8988T (cell line): ENCODE results near the gene BMERB1.
A peak's percentile ranks its signal among the peaks of the same experiment; 100 is the strongest.
"Not testable (repeated sequence)": the region's sequence is repeated elsewhere in the genome, so short reads cannot be mapped to it uniquely, and the experiment has no call there.

Experiments
- DNase-seq: peaks from one replicate; pipeline ENCODE4 v3.0.0; 2011

The BMERB1 gene

DNA sequence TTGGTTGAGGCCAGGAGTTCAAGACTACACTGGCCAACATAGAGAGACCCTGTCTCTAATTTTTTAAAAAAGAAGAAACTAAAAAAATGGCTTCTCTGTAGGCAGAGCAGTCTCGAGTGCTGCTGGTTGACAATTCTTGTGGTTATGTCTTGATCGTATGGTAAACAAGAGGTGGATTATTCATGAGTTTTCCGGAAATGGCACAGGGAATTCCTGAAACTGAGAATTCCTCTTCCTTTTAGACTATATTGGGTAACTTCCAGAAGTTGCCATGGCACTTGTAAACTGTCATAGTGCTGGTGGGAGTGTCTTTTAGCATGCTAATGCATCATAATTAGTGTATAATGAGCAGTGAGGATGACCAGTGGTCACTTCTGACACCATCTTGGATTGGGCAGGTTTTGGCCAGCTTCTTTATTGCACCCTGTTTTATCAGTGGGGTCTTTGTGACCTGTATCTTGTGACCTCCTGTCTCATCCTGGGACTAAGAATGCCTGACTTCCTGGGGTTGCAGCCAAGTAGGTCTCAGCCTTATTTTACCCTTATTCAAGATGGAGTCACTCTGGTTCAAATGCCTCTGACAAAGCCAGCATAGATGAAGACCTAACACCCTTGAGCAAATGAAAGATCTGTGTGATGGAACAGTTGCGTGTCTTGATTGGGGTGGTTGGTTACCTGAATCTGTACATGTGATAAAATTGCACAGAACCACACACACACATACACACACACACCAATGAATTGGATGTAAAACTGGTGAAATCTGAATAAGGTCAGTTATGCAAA lies 30.2 kb downstream of the BMERB1 start:
- no peak for DNase-seq

DNA sequence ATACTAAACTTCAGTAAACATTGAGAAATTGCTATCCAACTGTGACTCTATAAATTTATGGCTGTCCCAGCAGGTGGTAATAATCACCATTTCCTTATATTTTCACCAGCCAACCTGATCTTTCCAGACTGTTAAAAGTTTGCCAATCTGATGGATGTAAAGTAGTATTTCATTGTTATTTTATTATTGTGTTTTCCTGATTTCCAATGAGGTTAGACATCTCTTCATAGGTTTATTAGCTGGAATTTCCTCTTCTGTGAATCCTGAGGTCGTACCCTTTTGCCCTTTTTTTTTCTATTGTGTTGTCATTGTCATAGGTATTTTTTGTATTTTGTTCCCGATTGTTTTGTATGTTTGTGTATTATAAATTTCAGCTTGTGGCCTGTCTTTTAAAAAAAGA lies 31.7 kb downstream of the BMERB1 start:
- no peak for DNase-seq

DNA sequence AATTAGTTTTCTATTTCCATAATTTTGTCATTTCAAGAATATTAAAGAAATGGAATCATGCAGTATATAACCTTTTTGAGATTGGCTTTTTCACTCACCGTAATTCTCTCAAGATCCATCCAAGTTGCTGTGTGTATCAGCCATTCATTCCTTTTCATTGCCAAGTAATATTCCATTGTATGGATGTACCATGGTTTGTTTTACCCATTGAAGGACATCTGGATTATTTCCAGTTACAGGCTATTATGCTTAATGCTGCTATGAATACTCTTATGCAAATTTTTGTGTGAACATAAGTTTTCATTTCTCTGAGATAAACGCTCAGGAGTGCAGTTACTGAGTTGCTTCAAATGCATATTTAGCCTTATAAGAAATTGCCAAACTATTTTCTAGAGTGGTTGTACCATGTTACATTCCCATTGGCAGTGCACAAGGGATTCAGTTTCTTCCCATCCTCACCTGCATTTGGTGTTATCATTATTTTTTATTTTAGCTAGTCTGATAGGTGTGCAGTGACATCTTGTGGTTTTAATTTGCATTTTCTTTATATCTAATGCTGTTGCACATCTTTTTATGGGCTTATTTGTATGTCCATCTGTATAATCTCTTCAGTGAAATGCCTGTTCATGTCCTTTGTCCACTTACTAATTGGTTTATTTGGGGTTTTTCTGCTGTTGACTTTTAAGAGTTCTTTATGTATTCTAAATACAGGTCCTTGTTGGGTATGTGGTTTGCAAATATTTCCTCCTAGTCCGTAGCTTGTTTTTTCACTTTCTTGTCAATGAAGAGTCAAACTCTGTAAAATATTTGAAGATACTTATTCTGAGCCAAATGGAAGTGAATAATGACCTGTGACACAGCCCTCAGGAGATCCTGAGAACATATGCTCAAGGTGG lies 32.7 kb downstream of the BMERB1 start:
- no peak for DNase-seq

DNA sequence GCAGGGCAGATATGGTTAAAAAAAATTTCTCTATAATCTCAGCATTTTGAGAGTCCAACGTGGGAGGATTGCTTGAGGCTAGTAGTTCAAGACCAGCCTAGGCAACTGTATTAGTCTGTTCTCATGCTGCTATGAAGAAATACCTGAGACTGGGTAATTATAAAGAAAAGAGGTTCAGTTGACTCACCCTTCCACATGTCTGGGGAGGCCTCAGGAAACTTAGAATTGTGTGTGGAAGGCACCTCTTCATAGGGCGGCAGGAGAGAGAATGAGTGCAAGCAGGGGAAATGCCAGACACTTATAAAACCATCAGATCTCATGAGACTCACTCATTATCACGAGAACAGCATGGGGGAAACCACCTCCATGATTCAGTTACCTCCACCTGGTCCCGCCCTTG lies 42.6 kb downstream of the BMERB1 start:
- not testable (repeated sequence) for DNase-seq

DNA sequence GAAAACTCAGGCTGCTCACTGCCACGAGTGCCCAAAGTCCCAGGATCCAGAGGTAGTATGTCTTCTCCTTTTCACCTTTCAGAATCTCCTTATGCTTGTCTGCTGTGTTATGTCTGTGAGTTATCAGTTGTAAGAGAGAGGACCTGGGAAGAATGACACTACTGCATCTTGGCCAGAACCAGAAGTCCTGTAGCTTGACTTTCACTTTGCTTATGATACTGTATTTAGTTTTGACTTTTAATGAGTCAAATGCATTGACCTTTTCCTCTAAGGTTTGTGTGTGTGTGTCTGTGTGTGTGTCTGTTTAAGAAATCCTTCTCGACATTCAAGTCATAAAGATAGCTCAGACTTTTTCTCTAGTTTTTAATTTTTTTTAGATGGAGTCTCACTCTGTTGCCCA lies 43.4 kb downstream of the BMERB1 start:
- no peak for DNase-seq

DNA sequence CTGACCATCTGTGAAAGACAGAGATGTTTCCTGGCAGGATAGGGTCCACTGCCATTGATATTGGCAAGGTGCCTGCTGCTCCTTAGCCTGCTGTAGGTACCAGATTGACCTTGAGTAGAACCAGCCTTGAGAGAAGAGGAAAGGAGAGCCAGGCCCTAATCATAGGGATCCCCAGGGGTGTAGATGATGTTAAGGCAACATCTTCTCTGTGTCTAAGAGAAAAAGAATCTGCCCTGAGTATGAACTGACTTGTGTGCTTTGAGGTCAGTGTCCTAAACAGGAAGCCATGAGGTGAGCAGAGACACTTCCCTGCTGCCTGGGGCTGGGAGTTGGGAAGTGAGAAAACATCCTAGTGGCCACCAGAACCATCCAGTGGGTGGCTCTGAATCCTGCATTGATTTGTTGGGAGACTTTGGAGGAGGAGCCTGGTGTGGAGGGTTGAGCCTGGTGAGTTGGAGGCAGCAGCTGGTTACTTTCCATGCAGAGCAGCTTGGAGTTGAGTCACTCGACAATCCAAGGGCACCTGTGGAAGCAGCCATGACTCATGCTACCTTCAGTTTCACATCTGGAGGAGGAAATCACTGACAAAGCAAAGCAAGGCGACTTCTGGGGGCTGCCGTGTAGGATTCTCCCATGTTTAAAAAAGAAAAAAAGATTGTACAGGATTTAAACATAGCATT lies 47.8 kb downstream of the BMERB1 start:
- peak; percentile 49 for DNase-seq

DNA sequence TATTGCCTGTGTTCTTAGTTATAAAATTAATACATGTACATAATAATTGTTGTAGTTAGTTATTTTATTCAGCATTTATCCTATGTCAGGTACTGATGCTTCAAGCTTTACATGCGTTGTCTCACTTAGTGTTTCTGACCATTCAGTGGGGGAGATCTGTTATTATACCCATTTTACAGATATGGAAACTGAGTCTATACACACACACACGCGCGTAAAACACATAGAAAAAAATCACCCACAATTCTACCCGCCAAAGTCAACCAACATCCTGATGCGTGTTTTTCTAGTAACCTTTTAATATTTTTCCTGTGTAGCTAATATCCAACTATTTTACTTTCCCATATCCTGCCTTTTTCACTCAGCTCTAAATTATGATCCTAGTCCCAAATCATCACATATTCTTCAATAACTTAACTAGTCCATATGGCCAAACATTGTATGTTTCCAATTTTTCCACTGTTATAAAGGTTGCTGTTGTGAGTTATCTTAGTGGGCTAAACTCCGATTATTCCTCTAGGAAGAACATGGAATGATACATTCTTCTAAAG lies 48.4 kb downstream of the BMERB1 start:
- no peak for DNase-seq

DNA sequence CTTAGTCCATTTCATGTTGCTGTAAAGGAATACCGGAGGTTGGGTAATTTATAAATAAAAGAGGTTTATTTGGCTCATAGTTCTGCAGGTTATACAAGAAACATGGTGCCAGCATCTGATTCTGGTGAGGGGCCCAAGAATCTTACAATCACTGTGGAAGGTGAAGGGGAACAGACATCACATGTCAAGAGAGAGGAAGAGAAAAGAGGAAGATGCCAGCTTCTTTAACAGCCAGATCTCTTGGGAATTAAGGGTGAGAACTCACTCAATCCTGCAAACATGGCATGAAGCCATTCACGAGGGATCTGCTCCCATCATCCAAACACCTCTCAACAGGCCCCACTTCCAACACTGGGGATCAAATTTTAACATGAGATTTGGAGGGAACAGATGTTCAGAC lies 49.5 kb downstream of the BMERB1 start:
- DNase-seq, result no peak

DNA sequence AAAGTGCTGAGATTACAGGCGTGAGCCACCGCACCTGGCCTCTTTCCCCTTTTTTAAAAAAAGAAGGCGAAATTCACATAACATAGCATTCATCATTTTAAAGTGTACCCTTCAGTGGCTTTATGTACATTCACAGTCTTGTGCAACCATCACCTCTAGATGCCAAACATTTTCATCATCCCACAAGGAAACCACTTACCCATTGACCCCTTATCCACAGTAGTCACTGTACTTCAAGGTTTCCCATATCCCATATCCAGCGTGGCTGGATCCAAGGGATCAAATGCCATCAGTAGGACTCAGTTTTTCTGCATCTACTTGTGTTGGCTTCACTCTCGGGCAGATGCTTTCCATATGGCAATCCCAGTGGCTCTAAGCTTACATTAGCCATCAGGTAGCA lies 50.3 kb downstream of the BMERB1 start:
- no peak for DNase-seq

DNA sequence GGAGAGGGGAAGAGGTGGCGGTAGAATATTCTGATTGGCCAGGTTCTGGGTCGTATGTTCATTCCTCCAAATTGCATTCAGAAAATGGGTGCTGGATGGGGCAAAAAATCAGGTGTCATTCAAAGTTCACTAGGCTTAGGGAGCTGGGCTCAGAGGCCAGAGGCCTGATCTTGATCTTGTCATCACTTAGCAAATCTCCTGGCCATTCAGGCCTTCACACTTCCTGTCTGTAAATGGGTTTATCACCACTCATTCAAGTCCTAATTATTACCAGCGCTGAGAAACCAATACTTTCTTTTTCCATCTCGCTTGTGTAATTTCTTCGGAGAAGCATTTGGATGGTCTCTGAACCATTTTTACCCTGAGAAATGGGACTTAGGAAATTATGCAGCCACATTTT lies 50.8 kb downstream of the BMERB1 start:
- no peak for DNase-seq

DNA sequence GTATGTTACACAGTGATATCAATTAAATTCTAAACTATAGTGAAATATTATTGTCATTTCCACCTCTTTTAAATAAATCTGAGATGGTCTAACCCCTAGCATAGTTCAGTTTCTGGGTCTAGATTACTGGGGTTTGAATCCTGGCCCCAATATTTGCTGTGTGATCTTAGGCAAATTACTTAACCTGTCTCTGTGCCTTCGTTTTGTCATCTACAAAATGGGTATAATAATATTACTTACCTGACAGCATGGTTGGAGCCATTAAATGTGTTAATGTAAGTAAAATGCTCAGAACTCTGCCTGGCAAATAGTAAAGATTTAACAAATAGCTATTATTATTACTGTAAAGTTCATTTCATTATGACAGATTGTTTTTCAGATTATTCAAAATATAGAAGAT lies 52.3 kb downstream of the BMERB1 start:
- DNase-seq, result no peak

DNA sequence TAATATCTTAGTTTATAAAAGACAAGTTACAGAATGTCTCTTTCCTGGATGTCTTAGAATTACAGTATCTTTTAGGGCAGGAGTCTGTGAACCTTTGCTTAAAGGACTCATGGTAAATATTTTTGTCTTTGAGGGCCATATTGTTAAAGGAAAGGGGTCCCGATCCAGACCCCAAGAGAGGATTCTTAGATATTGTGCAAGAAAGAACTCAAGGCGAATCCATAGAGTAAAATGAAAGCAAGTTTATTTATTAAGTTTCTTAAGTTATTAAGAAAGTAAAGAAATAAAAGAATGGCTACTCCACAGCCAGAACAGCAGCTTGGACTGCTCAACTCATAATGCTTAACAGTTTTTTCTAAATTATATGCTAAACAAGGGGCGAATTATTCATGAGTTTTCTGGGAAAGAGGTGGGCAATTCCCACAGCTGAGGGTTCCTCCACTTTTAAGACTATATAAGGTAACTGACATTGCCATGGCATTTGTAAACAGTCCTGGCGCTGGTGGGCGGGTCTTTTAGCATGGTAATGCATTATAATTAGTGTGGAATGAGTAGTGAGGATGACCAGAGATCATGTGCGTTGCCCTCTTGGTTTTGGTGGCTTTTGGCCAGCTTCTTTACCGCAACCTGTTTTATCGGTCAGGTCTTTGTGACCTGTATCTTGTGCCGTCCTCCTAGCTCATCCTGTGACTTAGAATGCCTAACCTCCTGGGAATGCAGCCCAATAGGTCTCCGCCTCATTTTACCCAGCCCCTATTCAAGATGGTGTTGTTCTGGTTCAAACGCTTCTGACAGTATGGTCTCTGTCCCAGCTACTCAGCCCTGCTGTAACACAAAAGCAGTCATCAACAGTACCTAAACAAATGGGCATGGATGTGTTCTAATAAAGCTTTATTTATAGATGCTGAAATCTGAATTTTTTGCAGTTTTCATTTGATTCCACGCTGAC lies 53.2 kb downstream of the BMERB1 start:
- no peak for DNase-seq

DNA sequence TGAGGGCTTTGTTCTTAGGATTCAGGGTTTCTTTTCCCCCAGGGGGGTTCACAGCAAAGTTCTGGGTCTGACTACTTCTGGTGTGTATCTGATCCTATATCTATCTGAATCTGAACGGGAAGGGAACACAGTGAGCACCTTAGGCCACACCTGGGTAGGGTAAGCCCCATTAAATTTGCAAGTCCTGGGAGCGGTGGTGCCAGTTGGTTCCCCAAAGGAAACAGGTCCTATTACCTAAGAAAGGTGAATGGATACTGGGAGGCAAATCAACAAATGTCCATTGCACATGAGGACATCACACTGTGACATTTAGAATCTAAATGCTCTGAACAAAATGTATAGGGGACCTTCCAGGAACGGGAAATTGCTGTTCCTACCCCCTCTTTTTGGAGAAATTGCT lies 54.6 kb downstream of the BMERB1 start:
- no peak for DNase-seq

DNA sequence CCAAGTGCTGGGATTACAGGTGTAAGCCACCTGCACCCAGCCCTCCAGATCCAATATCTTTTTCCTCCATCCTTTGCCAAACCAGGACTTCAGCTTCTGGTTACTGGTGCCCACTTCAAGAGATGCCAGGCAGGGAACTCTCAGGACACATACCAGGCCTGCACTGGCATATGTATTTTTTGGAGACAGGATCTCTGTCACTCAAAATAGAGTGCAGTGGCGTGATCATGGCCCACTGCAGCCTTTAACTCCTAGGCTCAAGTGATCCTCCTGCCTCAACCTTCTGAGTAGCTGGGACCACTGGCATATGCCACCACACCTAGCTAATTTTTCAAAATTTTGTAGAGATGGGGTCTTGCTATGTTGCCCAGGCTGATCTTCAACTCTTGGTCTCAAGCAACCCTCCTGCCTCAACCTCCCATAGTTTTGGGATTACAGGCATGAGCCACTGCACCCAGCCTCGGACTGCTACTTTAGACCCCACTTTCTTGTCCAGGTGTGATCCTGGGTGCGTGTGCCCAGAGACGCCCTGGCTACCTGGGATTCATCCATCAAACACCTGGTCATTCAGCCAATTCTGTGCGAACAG lies 55.8 kb downstream of the BMERB1 start:
- no peak for DNase-seq

DNA sequence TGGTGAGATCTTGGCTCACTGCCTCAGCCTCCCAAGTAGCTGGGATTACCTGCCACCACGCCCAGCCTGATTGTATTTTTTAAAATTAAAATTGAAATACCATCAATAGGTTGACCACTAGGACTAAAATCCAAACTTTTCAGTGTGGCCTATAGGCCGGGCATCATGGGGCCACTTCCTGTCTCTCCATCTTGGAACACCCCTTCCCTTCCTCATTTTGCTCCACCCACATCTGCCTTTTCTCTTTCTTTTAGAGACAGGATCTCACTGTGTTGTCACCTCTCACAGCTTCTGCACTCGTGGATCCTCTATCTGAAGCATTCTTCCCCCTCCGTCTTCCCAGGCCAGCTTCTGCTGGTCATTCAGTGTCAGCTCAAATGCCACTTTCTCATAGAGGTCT lies 57.0 kb downstream of the BMERB1 start:
- DNase-seq, result no peak

DNA sequence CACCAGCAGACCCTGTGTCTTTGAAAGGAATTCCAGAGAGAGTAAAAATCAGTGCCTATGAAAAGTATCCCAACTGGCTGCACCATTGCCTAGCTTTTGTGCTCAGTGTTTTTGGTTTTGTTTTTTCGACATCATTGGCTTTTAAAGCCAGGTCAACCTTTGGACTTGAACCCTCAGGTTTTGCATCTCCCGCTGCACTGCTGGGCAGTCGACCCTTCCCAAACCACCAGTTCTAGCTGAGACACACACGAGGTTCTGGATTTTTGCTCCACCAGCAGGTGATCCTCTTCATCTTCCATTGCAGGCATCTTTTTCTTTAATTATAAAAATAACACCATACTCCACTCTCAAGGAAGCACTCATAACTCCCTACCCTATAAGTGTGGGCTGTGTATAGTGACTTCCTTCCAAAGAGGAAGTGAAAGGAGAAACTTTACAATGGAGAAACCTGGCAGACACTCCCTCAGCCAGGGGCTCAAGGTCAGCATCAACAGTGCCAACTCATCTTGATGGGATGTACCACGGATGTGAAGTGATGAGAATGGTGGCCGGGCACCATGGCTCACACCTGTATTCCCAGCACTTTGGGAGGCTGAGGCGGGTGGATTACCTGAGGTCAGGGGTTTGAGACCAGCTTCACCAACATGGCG lies 57.8 kb downstream of the BMERB1 start:
- DNase-seq, result no peak

DNA sequence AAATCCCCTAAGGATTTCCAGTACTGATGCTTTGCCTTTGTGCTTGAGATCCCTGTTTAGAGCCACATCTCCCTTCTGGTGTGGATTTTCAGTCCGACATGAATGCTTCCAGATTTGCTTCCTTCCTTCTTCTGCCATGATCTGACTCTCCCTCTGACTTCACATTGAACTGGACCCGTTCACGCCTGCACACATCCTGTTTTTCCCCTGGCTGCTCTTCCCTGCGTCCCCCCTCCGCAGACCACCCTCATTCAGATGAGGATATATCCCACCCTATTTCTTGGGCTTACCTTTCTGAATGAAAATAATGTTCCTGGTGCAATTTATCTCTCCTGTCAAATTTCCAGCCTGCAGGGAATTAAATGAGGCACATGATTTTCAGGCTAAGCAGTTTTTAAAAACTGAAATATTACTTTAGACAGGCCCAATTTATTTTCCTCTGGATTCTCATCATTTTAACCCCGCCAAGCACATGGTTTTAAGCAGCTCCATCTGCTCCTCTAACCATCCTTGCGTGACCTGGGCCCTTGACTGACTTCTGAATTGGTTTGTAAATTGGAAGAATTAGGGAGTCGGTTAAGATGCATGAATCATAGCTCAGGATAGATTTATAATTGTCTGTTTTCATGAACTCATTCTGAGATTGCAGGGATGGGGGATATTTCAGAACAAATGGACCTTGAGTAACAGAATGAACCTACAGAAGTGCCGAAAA lies 59.2 kb downstream of the BMERB1 start:
- no peak for DNase-seq

DNA sequence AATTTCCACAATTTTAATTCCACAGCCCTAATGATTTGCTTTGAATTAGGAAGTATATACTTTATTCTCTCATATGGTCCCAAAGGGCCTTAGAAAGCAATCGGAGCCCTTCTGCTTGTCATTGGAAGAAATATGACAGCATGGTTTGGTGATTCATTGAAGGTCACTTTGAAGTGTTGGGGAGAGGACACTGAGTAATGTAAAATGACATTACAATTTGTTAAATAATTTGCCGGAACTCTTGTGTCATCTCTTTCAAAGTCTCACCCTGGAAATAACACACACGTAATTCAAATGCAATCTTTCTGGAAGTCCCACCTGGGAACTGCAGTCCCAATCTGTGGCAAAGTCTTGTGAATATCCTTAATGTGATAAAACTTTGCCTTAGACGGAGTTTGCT lies 59.8 kb downstream of the BMERB1 start:
- no peak for DNase-seq

DNA sequence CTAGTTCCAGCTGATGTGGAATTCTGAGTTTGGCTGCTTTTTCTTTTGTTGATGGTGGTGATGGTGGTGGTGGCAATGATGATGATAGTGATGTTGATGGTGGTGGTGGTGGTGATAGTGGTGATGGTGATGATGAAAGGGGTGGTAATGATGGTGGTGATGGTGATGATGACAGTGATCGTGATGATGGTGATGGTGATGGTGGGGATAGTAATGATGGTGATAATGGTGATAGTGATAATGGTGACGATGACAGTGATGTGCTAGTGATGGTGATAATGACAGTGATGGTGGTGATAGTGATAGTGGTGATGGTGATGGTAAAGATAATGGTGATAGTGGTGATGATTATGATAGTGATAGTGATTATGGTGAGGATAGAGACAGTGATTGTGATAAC lies 61.5 kb downstream of the BMERB1 start:
- no peak for DNase-seq

DNA sequence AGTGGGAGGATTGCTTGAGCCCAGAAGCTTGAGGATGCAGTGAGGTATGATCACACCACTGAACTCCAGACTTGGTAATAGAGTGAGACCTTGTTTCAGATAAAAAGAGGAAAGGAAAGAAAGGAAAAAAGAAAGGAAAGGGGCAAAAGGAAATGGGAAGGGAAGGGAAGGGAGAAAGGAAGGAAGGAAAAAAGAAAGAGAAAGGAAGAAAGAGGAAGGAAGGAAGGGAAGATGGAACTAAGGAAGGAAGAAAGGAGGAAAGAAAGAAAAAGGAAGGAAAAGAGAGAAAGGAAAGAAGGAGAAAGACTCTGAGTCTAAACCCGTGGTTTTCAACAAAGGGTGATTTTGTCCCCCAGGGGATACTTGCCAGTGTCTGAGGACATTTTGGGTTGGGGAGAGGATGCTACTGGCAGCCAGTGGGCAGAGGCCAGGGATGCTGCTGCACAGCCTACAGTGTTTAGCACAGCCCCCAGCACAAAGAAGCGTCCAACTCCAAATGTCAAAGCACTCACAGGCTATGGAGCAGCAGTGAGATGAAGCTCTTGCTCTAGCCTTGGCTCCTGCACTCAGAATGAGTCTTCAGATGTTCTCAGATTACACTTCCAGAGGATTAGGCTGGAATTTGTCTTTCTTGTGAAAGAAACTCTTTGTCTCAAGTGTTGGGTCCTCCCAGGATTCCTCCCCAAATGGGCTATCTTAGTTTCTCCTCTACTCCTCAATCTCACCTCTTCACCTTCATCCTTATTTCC lies 64.2 kb downstream of the BMERB1 start:
- no peak for DNase-seq
